ENCODE data around the gene SELENOW.

- no peak for TF ChIP-seq POLR2AphosphoS5 (IDR thresholded peaks at IDR 0.05)
- TF ChIP-seq CTCF (IDR thresholded peaks at IDR 0.05) = no peak
- TF ChIP-seq EP300 (IDR thresholded peaks at IDR 0.05; ENCODE audit: low read depth) = no peak
- no peak for TF ChIP-seq POLR2A (IDR thresholded peaks at IDR 0.05)
These were observed 17.9 kb upstream of the SELENOW start for GRCh38 chr19:47760632-47760999.

Measured in transverse colon (tissue), 4 donors.